RWPE2 (cell line): Measurements from ENCODE around the gene SMIM10L2A.

Experiments
- ATAC-seq: fragments of 200-7000 bp; cut with Tn5 transposase; 3 replicates; pipeline ENCODE4 v1.9.1; 2021; ENCODE audit warnings: low read depth
- DNase-seq: peaks from one replicate; pipeline ENCODE4 v3.0.0-alpha.2; 2020; ENCODE audit warnings: low spot score
- H3K27ac ChIP-seq: fragments of 450-650 bp; 2 replicates; pipeline ENCODE4 v1.5.1; 2017; ENCODE audit warnings: mild to moderate bottlenecking; ENCODE audit not compliant: poor library complexity, severe bottlenecking
- H3K27me3 ChIP-seq: fragments of 250-450 bp; sonication (Bioruptor Pico); 2 replicates; pipeline ENCODE4 v1.5.1; 2021; ENCODE audit warnings: mild to moderate bottlenecking, moderate library complexity; ENCODE audit not compliant: insufficient read depth, poor library complexity, severe bottlenecking
- H3K36me3 ChIP-seq: fragments of 250-450 bp; sonication (Bioruptor Pico); 2 replicates; pipeline ENCODE4 v1.5.1; 2020; ENCODE audit warnings: low read depth, mild to moderate bottlenecking, moderate library complexity
- H3K4me1 ChIP-seq: fragments of 250-450 bp; sonication (Bioruptor Pico); 2 replicates; pipeline ENCODE4 v1.5.1; 2021; ENCODE audit warnings: mild to moderate bottlenecking, moderate library complexity; ENCODE audit not compliant: insufficient read depth, poor library complexity, severe bottlenecking
- H3K4me3 ChIP-seq: fragments of 250-450 bp; sonication (Bioruptor Pico); 2 replicates; pipeline ENCODE4 v1.5.1; 2021; ENCODE audit warnings: mild to moderate bottlenecking, moderate library complexity; ENCODE audit not compliant: severe bottlenecking
- H3K9me3 ChIP-seq: fragments of 250-450 bp; sonication (Bioruptor Pico); 2 replicates; pipeline ENCODE4 v1.5.1; 2021; ENCODE audit warnings: mild to moderate bottlenecking, moderate library complexity; ENCODE audit not compliant: severe bottlenecking
- CTCF ChIP-seq: fragments of 450-650 bp; IDR thresholded peaks from one replicate; pipeline ENCODE4 v1.5.1; 2017; ENCODE audit warnings: mild to moderate bottlenecking, moderate library complexity; ENCODE audit not compliant: poor library complexity, severe bottlenecking

SMIM10L2A gene

GRCh38 chrX:135421932-135422809 is at the start of gene SMIM10L2A:
TSS of gene SMIM10L2A (plus strand) at chrX:135421944. CDS start at chrX:135422132, 188 bp downstream.
- Histone ChIP-seq H3K27ac (no peak within 1 kb of the TSS), H3K9me3 (no peaks in the 10 kb centered on the region), H3K4me1 (no peaks in the 10 kb centered on the region), H3K4me3 (peak within 1 kb of the TSS; percentile 45), H3K27me3 (no peaks in the 10 kb centered on the region), H3K36me3 (no peaks in the 10 kb centered on the region)
- peak; percentile 55 for ATAC-seq
- TF ChIP-seq CTCF, result no peak
- DNase-seq, result no peak

DNA sequence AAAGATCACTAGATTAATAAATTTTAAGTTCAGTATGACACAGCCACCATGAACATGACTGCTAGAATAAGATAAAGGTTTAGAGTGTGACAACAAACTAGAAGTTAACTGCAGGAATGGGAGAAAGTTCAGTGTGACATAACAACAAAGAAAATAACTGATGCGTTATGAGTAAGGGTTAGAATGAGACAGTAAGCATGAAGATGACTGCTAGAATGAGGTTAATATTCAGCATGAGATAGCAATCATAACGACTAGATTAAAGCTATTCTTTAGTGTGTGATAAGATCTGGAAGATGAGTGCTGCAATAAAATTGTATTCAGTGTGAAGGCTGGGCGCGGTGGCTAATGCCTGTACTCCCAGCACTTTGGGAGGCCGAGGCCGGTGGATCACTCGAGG is 48.4 kb upstream of the SMIM10L2A start:
- Histone ChIP-seq H3K27me3 (no peaks in the 10 kb centered on the region), H3K9me3 (no peaks in the 10 kb centered on the region), H3K27ac (no peak overlapping the region), H3K4me3 (no peak overlapping the region), H3K36me3 (no peaks in the 10 kb centered on the region), H3K4me1 (no peaks in the 10 kb centered on the region)
- DNase-seq (no peak), ATAC-seq (no peak)
- TF ChIP-seq CTCF, result no peak

- Histone ChIP-seq H3K27me3 (no peaks in the 10 kb centered on the region), H3K4me3 (no peak overlapping the region), H3K36me3 (no peaks in the 10 kb centered on the region), H3K4me1 (no peaks in the 10 kb centered on the region), H3K9me3 (no peaks in the 10 kb centered on the region), H3K27ac (no peak overlapping the region)
- DNase-seq (no peak), ATAC-seq (no peak)
- TF ChIP-seq CTCF, result no peak
These were observed 39.5 kb upstream of the SMIM10L2A start for GRCh38 chrX:135382260-135382659.

DNA sequence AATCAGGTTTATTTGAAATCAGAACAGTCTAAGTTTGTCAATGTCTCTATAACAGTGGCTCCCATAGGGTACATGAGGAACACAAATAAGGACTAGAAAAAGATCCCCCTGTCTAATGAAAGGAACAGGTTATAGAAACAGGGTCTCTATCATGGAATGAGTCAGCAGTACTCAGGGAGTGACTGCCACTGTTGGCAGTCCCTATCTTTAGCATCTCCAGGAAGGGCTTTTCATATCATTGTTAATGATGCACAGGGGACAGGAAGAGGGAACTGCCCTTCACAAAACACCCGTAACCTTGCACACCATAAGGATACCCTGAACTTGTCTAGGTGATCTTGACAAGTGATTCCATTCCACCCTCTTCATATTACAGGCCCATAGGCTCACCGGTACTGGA is 38.5 kb upstream of the SMIM10L2A start:
- no peak for TF ChIP-seq CTCF

More for the DNA sequence above, 38.5 kb upstream of the SMIM10L2A start:
- no peaks in the 10 kb centered on the region for H3K4me1 ChIP-seq
- H3K4me3 ChIP-seq, result no peak overlapping the region
- ATAC-seq (no peak), DNase-seq (no peak)
- H3K36me3 ChIP-seq, result no peaks in the 10 kb centered on the region
- H3K27me3 ChIP-seq, result no peaks in the 10 kb centered on the region
- no peaks in the 10 kb centered on the region for H3K9me3 ChIP-seq
- no peak overlapping the region for H3K27ac ChIP-seq
